T-helper 2 cell treated with Interferon-gamma antibody and Interleukin-4, amounts not matched to agents 5 μg/mL and 100 μg/mL, for 36 hours (primary cell): ENCODE results near the gene ASIC2.

Experiments
- DNase-seq: peaks from one replicate; pipeline ENCODE4 v3.0.0; 2021; ENCODE audit warnings: low spot score
- H3K27ac Mint-ChIP-seq: one replicate; pipeline ENCODE4 v1.8.0; 2021; ENCODE audit warnings: mild to moderate bottlenecking, mixed read lengths
- H3K27me3 Mint-ChIP-seq: one replicate; pipeline ENCODE4 v1.8.0; 2021; ENCODE audit warnings: low read depth, mixed read lengths
- H3K36me3 Mint-ChIP-seq: one replicate; pipeline ENCODE4 v1.8.0; 2021; ENCODE audit warnings: low read depth, mixed read lengths
- H3K4me1 Mint-ChIP-seq: one replicate; pipeline ENCODE4 v1.8.0; 2021; ENCODE audit warnings: low read depth, mixed read lengths
- H3K4me3 Mint-ChIP-seq: one replicate; pipeline ENCODE4 v1.8.0; 2022; ENCODE audit warnings: mild to moderate bottlenecking, moderate library complexity, mixed read lengths
- H3K9me3 Mint-ChIP-seq: one replicate; pipeline ENCODE4 v1.8.0; 2021; ENCODE audit warnings: mixed read lengths

ASIC2 gene

GRCh38 chr17:33017366-33017765 lies 275.7 kb downstream of the ASIC2 start:
- Mint-ChIP-seq H3K4me1 (no peaks in the 10 kb centered on the region), H3K4me3 (no peak overlapping the region), H3K9me3 (no peaks in the 10 kb centered on the region), H3K36me3 (no peaks in the 10 kb centered on the region), H3K27me3 (peaks cover 5% of the 10 kb centered on the region), H3K27ac (no peak overlapping the region)
- DNase-seq: no peak

- Mint-ChIP-seq H3K4me3 (no peak overlapping the region), H3K27me3 (peaks cover 3% of the 10 kb centered on the region), H3K4me1 (no peaks in the 10 kb centered on the region), H3K9me3 (no peaks in the 10 kb centered on the region), H3K36me3 (no peaks in the 10 kb centered on the region), H3K27ac (no peak overlapping the region)
- DNase-seq: no peak
Measured at GRCh38 chr17:33016920-33017319, 276.2 kb downstream of the ASIC2 start.

- H3K36me3 Mint-ChIP-seq: no peaks in the 10 kb centered on the region
Measured at GRCh38 chr17:33015716-33016346, 277.3 kb downstream of the ASIC2 start.

GRCh38 chr17:33014751-33015150 lies 278.3 kb downstream of the ASIC2 start:
- H3K27ac Mint-ChIP-seq: no peak overlapping the region
- no peaks in the 10 kb centered on the region for H3K36me3 Mint-ChIP-seq
- H3K27me3 Mint-ChIP-seq: peaks cover 3% of the 10 kb centered on the region
- H3K4me3 Mint-ChIP-seq: no peak overlapping the region
- H3K9me3 Mint-ChIP-seq: no peaks in the 10 kb centered on the region
- no peak for DNase-seq
- no peaks in the 10 kb centered on the region for H3K4me1 Mint-ChIP-seq

More at GRCh38 chr17:33015716-33016346, 277.3 kb downstream of the ASIC2 start:
- Mint-ChIP-seq H3K9me3 (no peaks in the 10 kb centered on the region), H3K4me1 (no peaks in the 10 kb centered on the region), H3K27me3 (peaks cover 3% of the 10 kb centered on the region), H3K27ac (no peak overlapping the region), H3K4me3 (no peak overlapping the region)
- no peak for DNase-seq

- no peaks in the 10 kb centered on the region for H3K36me3 Mint-ChIP-seq
- DNase-seq: no peak
- H3K27me3 Mint-ChIP-seq: peaks cover 7% of the 10 kb centered on the region
- no peak overlapping the region for H3K4me3 Mint-ChIP-seq
- H3K4me1 Mint-ChIP-seq: no peaks in the 10 kb centered on the region
- H3K27ac Mint-ChIP-seq: no peak overlapping the region
- no peaks in the 10 kb centered on the region for H3K9me3 Mint-ChIP-seq
Measured at GRCh38 chr17:33013596-33014375, 279.3 kb downstream of the ASIC2 start.

GRCh38 chr17:33012522-33013033 lies 280.5 kb downstream of the ASIC2 start:
- Mint-ChIP-seq H3K4me1 (no peaks in the 10 kb centered on the region), H3K27ac (no peak overlapping the region), H3K36me3 (no peaks in the 10 kb centered on the region), H3K4me3 (no peak overlapping the region), H3K9me3 (no peaks in the 10 kb centered on the region), H3K27me3 (peaks cover 10% of the 10 kb centered on the region)
- DNase-seq: no peak

- no peaks in the 10 kb centered on the region for H3K36me3 Mint-ChIP-seq
- H3K27ac Mint-ChIP-seq: no peak overlapping the region
- DNase-seq: no peak
- H3K27me3 Mint-ChIP-seq: peaks cover 12% of the 10 kb centered on the region
- no peaks in the 10 kb centered on the region for H3K9me3 Mint-ChIP-seq
- H3K4me3 Mint-ChIP-seq: no peak overlapping the region
- H3K4me1 Mint-ChIP-seq: no peaks in the 10 kb centered on the region
Measured at GRCh38 chr17:33009636-33010035, 283.5 kb downstream of the ASIC2 start.

GRCh38 chr17:33007186-33007585 lies 285.9 kb downstream of the ASIC2 start:
- Mint-ChIP-seq H3K27me3 (peaks cover 17% of the 10 kb centered on the region), H3K36me3 (no peaks in the 10 kb centered on the region), H3K27ac (no peak overlapping the region), H3K9me3 (no peaks in the 10 kb centered on the region), H3K4me1 (no peaks in the 10 kb centered on the region), H3K4me3 (no peak overlapping the region)
- DNase-seq: no peak

GRCh38 chr17:33002246-33002645 lies 290.8 kb downstream of the ASIC2 start:
- no peaks in the 10 kb centered on the region for H3K36me3 Mint-ChIP-seq
- H3K9me3 Mint-ChIP-seq: no peaks in the 10 kb centered on the region
- no peak overlapping the region for H3K4me3 Mint-ChIP-seq
- no peak overlapping the region for H3K27ac Mint-ChIP-seq
- H3K4me1 Mint-ChIP-seq: peaks cover 6% of the 10 kb centered on the region
- no peak for DNase-seq
- peaks cover 31% of the 10 kb centered on the region for H3K27me3 Mint-ChIP-seq

GRCh38 chr17:32998887-32999228 lies 294.2 kb downstream of the ASIC2 start:
- H3K27me3 Mint-ChIP-seq: peaks cover 29% of the 10 kb centered on the region
- no peak for DNase-seq
- no peak overlapping the region for H3K27ac Mint-ChIP-seq
- no peaks in the 10 kb centered on the region for H3K9me3 Mint-ChIP-seq
- H3K4me3 Mint-ChIP-seq: no peak overlapping the region
- peaks cover 6% of the 10 kb centered on the region for H3K4me1 Mint-ChIP-seq
- no peaks in the 10 kb centered on the region for H3K36me3 Mint-ChIP-seq

- Mint-ChIP-seq H3K4me3 (peak overlapping the region; percentile 53), H3K9me3 (no peaks in the 10 kb centered on the region), H3K27me3 (peaks cover 27% of the 10 kb centered on the region), H3K4me1 (peaks cover 6% of the 10 kb centered on the region), H3K27ac (no peak overlapping the region), H3K36me3 (no peaks in the 10 kb centered on the region)
- DNase-seq: peak; percentile 65
Measured at GRCh38 chr17:32998111-32998886, 294.8 kb downstream of the ASIC2 start.

GRCh38 chr17:32995416-32996045 lies 297.6 kb downstream of the ASIC2 start:
- Mint-ChIP-seq H3K4me3 (no peak overlapping the region), H3K27me3 (peaks cover 16% of the 10 kb centered on the region), H3K4me1 (peaks cover 6% of the 10 kb centered on the region), H3K27ac (no peak overlapping the region), H3K36me3 (no peaks in the 10 kb centered on the region), H3K9me3 (no peaks in the 10 kb centered on the region)
- DNase-seq: no peak

GRCh38 chr17:32993977-32994376 lies 299.1 kb downstream of the ASIC2 start:
- H3K4me1 Mint-ChIP-seq: peaks cover 6% of the 10 kb centered on the region
- peaks cover 12% of the 10 kb centered on the region for H3K27me3 Mint-ChIP-seq

More at GRCh38 chr17:32993977-32994376, 299.1 kb downstream of the ASIC2 start:
- DNase-seq: no peak
- Mint-ChIP-seq H3K27ac (no peak overlapping the region), H3K36me3 (peaks cover 1% of the 10 kb centered on the region), H3K9me3 (peaks cover 4% of the 10 kb centered on the region), H3K4me3 (no peak overlapping the region)
